HepG2 (cell line): ENCODE data around the gene POLN. TPM values are rescaled to one million over a fixed set of nuclear protein-coding genes. Genes with fewer than 3 reads are reported as not detected.

Experiments
- ATAC-seq: fragments of 200-7000 bp; cut with Tn5 transposase; 3 replicates; pipeline ENCODE4 v1.9.1; 2020; ENCODE audit warnings: mild to moderate bottlenecking, moderate library complexity
- BruUV-seq: library from RNA; stranded (reverse); fragments of 400-500 nt; replicated peaks from 2 replicates; lab custom pipeline; 2021; lab: Mats Ljungman, UMichigan
- CTCF ChIA-PET: fragments of 300-600 bp; formaldehyde crosslinking; extraction: SDS; loops from one replicate; lab custom pipeline; 2021; ENCODE audit warnings: low total read pairs, inconsistent platforms, low intra/inter-chr PET ratio; lab: Yijun Ruan, JAX
- POLR2A ChIA-PET: fragments of 350-600 bp; sonication (Branson Sonifier 250); formaldehyde crosslinking; loops from one replicate; lab custom pipeline; 2020; ENCODE audit warnings: antibody characterized with exemption, inconsistent platforms; lab: Yijun Ruan, JAX
- DNase-seq: peaks from one replicate; pipeline ENCODE4 v3.0.0-alpha.2; 2015; ENCODE audit warnings: low spot score
- FAIRE-seq: peaks from 3 replicates; lab custom pipeline; 2011; peaks lifted over from hg19 to GRCh38; lab: Jason Lieb, UNC
- H2AFZ ChIP-seq: one replicate; pipeline ENCODE4 v1.6.1; 2011; ENCODE audit warnings: low read length, inconsistent platforms
- H3K27ac ChIP-seq: fragments of 300-600 bp; 3 replicates; pipeline ENCODE4 v1.8.0; 2011; ENCODE audit warnings: mixed run types, mild to moderate bottlenecking, mixed read lengths, low read length, inconsistent platforms; ENCODE audit not compliant: insufficient read depth; ENCODE audit errors: extremely low read length
- H3K27me3 ChIP-seq, 2 experiments: fragments of 200-600 bp in 1 of 2; 2 replicates in 1 of 2; 3 replicates in 1 of 2; pipeline versions ENCODE4 v1.6.0 to v1.8.0; 2011; ENCODE audit warnings: low read length in 2 of 2, mild to moderate bottlenecking in 2 of 2, moderate library complexity in 2 of 2, inconsistent platforms in 1 of 2; ENCODE audit not compliant: insufficient read depth in 2 of 2, control insufficient read depth in 1 of 2
- H3K36me3 ChIP-seq, 2 experiments: fragments of 200-600 bp in 1 of 2; replicated peaks in 1 of 2; 2 replicates in 1 of 2; 3 replicates in 1 of 2; pipeline versions ENCODE4 v1.5.1 to v1.8.0; 2011; ENCODE audit warnings: low read length in 2 of 2, inconsistent platforms in 1 of 2; ENCODE audit not compliant: insufficient read depth in 2 of 2, control insufficient read depth in 1 of 2
- H3K4me1 ChIP-seq: 2 replicates; pipeline ENCODE4 v1.5.1; 2012; ENCODE audit warnings: low read length, inconsistent platforms; ENCODE audit not compliant: insufficient read depth
- H3K4me2 ChIP-seq: 2 replicates; pipeline ENCODE4 v1.6.0; 2011; ENCODE audit warnings: low read depth, low read length, inconsistent platforms
- H3K4me3 ChIP-seq, 3 experiments: fragments of 200-600 bp in 1 of 3; sonication (generic), shearing (Covaris generic) in 1 of 3; replicated peaks in 1 of 3; 2 replicates each; pipeline ENCODE4 v1.5.1; 2011 to 2016; ENCODE audit warnings: low read length in 3 of 3, inconsistent platforms in 2 of 3, low read depth in 2 of 3, mild to moderate bottlenecking in 2 of 3, control low read depth in 1 of 3, mixed read lengths in 1 of 3; ENCODE audit not compliant: insufficient read depth in 1 of 3
- H3K79me2 ChIP-seq: one replicate; pipeline ENCODE4 v1.6.1; 2011; ENCODE audit warnings: low read length, inconsistent platforms; ENCODE audit not compliant: insufficient read depth
- H3K9ac ChIP-seq: 2 replicates; pipeline ENCODE4 v1.6.0; 2011; ENCODE audit warnings: mild to moderate bottlenecking, low read depth, low read length, inconsistent platforms; ENCODE audit not compliant: insufficient read depth
- H3K9me3 ChIP-seq: 2 replicates; pipeline ENCODE4 v1.5.1; 2012; ENCODE audit warnings: mild to moderate bottlenecking, low read length
- H4K20me1 ChIP-seq: 2 replicates; pipeline ENCODE4 v1.6.0; 2011; ENCODE audit warnings: inconsistent platforms, mild to moderate bottlenecking, low read length, moderate library complexity; ENCODE audit not compliant: insufficient read depth
- FOXJ3 ChIP-seq: sonication (generic); formaldehyde crosslinking; IDR thresholded peaks from 2 replicates; pipeline ENCODE4 v1.4.0; 2020; ENCODE audit warnings: missing genetic modification reagents, mild to moderate bottlenecking, borderline replicate concordance
- GABPA ChIP-seq, 2 experiments: IDR thresholded peaks; 2 replicates each; pipeline ENCODE4 v1.6.1; 2011 to 2016; ENCODE audit warnings: low read depth in 2 of 2, low read length in 1 of 2, missing biosample characterization in 1 of 2, missing genetic modification characterization in 1 of 2
- KMT2A ChIP-seq: sonication (generic); formaldehyde crosslinking; IDR thresholded peaks from 2 replicates; pipeline ENCODE4 v1.4.0; 2020; ENCODE audit warnings: missing genetic modification reagents
- MNT ChIP-seq: fragments of 450-650 bp; IDR thresholded peaks from 2 replicates; pipeline ENCODE4 v1.6.1; 2016
- NFIC ChIP-seq: IDR thresholded peaks from 2 replicates; pipeline ENCODE4 v1.6.1; 2012; ENCODE audit warnings: mild to moderate bottlenecking, low read length, inconsistent platforms
- SCMH1 ChIP-seq: sonication (generic); formaldehyde crosslinking; IDR thresholded peaks from 2 replicates; pipeline ENCODE4 v1.9.0; 2021; ENCODE audit warnings: missing genetic modification reagents, mild to moderate bottlenecking, borderline replicate concordance
- STAT5B ChIP-seq: sonication (generic); formaldehyde crosslinking; IDR thresholded peaks from 2 replicates; pipeline ENCODE4 v1.4.0; 2020; ENCODE audit warnings: missing genetic modification reagents
- ZBTB1 ChIP-seq: sonication (generic); formaldehyde crosslinking; IDR thresholded peaks from 2 replicates; pipeline ENCODE4 v1.4.0; 2020; ENCODE audit warnings: missing genetic modification reagents, borderline replicate concordance
- ZBTB49 ChIP-seq: sonication (generic); formaldehyde crosslinking; IDR thresholded peaks from 2 replicates; pipeline ENCODE4 v1.4.0; 2020; ENCODE audit warnings: missing genetic modification reagents, borderline replicate concordance
- ZFX ChIP-seq: sonication (generic); formaldehyde crosslinking; IDR thresholded peaks from 2 replicates; pipeline ENCODE4 v1.4.0; 2020; ENCODE audit warnings: mild to moderate bottlenecking, low read depth, missing genetic modification reagents, moderate library complexity
- ZNF17 ChIP-seq: sonication (generic); formaldehyde crosslinking; IDR thresholded peaks from 2 replicates; pipeline ENCODE4 v1.5.0; 2020; ENCODE audit warnings: mild to moderate bottlenecking, missing genetic modification reagents
- ZNF331 ChIP-seq: sonication (generic); formaldehyde crosslinking; IDR thresholded peaks from 2 replicates; pipeline ENCODE4 v1.4.0; 2020; ENCODE audit warnings: missing genetic modification reagents
- WGBS: methylation state at CpG from one replicate; pipeline ENCODE4 v1.1.6; 2017; ENCODE audit warnings: low lambda C conversion rate; 5-methylcytosine and 5-hydroxymethylcytosine counted together
- in situ Hi-C: cut with HindIII; loops from 2 replicates; pipeline ENCODE4 v1.10.0; 2017; ENCODE audit warnings: low pct_unique_long_range_greater_than_20kb; ENCODE audit not compliant: extremely low pct_ligation_motif_present
- intact Hi-C: fragments of 100-400 bp; cut with micrococcal nuclease; formaldehyde crosslinking; loops from one replicate; pipeline ENCODE4 v1.10.0; 2022; ENCODE audit not compliant: unreplicated experiment
- polyA plus RNA-seq, 8 experiments: library from polyadenylated mRNA; depleted of rRNA in 3 of 8; stranded (reverse) in 7 of 8; unstranded in 1 of 8; fragments of >200 nt; fragmentation: Illumina TruSeq in 4 of 8; extraction: Trizol in 4 of 8; gene quantifications; 2 replicates each; pipeline versions ENCODE4 v1.2.1 to v1.2.3, GENCODE V29; 2011 to 2016; ENCODE audit warnings: low read depth in 4 of 8, missing spikeins in 1 of 8, mixed read lengths in 1 of 8; ENCODE audit not compliant: insufficient read depth in 1 of 8
- total RNA-seq, 5 experiments: library from RNA; depleted of rRNA; stranded (reverse); fragments of >200 nt; fragmentation: Illumina TruSeq; extraction: Trizol; gene quantifications; 2 replicates each; pipeline ENCODE4 v1.2.3, GENCODE V29; 2016; ENCODE audit warnings: low read depth in 1 of 5
- TF ChIP-seq, protein P1 (sequence below): sonication (generic); formaldehyde crosslinking; IDR thresholded peaks from 2 replicates; pipeline ENCODE4 v1.5.0; 2020; ENCODE audit warnings: mild to moderate bottlenecking, missing genetic modification reagents
- TF ChIP-seq, protein P2 (sequence below): sonication (generic); formaldehyde crosslinking; IDR thresholded peaks from 2 replicates; pipeline ENCODE4 v1.4.0; 2020; ENCODE audit warnings: mild to moderate bottlenecking, missing genetic modification reagents

POLN gene
- total and polyA plus RNA-seq, 2 of the 13 experiments (the other 11 are each of a cell fraction or from before 2014, with no cell fraction given), result 0.93 to 1.5 TPM

DNA sequence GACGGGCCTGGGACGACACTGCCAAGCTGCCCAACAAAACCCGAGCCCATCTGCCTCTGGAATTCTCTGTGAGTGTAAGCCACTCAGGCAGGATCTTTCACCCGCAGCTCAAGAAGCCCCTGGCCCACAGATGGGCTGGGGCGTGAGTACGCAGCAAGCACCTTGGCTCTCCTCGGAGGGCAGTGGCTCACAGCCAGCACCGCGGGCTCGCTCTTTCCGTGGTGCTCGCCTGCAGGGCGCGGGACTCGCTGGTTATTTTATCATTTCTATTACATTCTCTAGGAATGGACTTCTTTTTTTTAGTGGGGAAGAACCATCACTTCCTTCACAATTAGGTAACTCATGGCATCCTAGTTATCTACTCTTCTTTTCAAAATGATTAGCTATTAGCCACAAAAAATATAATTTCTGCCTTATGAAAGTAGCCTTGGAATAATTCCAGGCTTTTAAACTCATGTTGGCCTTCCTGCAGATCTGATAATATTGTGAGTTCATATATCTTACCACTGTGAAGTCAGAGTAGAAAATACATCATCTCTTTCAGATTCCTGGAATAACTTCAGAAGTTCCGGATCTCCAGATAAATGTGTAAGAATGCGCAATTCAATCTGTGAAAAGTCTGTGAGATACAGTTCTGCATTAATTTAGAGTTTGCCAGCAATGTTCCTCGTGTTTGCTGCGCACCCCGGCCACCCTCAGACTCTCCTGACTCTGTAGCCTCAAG is 114.2 kb downstream of the POLN start:
- H2AFZ ChIP-seq, result no peak overlapping the region
- H3K4me2 ChIP-seq, result no peak overlapping the region
- H3K4me3 ChIP-seq, result no peak overlapping the region
- peaks cover 13% of the 10 kb centered on the region for H3K9me3 ChIP-seq
- POLR2A ChIA-PET, result no interaction called here
- no peaks in the 10 kb centered on the region for H3K36me3 ChIP-seq
- H4K20me1 ChIP-seq, result no peaks in the 10 kb centered on the region
- H3K27ac ChIP-seq, result no peak overlapping the region
- no TSS peak for BruUV-seq
- CTCF ChIA-PET, result no interaction called here
- H3K79me2 ChIP-seq, result no peaks in the 10 kb centered on the region
- intact Hi-C loops, result no loop called here
- no peak for DNase-seq
- H3K27me3 ChIP-seq, result peaks cover 5 to 9% of the 10 kb centered on the region in 2 experiments; a peak in 4 of 5 replicates
- 0 out of 2 replicates have a peak, but pooled peaks cover 5% of the 10 kb centered on the region for H3K4me1 ChIP-seq
- in situ Hi-C loops, result no loop called here
- FAIRE-seq, result no peak
- H3K9ac ChIP-seq, result no peak overlapping the region
- 74% methylated on average over 17 of the region's 20 CpGs for whole genome bisulfite sequencing
- no peak for ATAC-seq
- TF ChIP-seq, protein P1, sequence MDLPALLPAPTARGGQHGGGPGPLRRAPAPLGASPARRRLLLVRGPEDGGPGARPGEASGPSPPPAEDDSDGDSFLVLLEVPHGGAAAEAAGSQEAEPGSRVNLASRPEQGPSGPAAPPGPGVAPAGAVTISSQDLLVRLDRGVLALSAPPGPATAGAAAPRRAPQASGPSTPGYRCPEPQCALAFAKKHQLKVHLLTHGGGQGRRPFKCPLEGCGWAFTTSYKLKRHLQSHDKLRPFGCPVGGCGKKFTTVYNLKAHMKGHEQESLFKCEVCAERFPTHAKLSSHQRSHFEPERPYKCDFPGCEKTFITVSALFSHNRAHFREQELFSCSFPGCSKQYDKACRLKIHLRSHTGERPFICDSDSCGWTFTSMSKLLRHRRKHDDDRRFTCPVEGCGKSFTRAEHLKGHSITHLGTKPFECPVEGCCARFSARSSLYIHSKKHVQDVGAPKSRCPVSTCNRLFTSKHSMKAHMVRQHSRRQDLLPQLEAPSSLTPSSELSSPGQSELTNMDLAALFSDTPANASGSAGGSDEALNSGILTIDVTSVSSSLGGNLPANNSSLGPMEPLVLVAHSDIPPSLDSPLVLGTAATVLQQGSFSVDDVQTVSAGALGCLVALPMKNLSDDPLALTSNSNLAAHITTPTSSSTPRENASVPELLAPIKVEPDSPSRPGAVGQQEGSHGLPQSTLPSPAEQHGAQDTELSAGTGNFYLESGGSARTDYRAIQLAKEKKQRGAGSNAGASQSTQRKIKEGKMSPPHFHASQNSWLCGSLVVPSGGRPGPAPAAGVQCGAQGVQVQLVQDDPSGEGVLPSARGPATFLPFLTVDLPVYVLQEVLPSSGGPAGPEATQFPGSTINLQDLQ, result no peak
- no peak for TF ChIP-seq KMT2A
- no peak for TF ChIP-seq ZFX
- no peak for TF ChIP-seq ZBTB1
- TF ChIP-seq NFIC, result no peak
- TF ChIP-seq FOXJ3 (CRISPR knock-in tag), result no peak
- TF ChIP-seq GABPA (IDR thresholded peaks at IDR 0.05; ENCODE audit: low read depth, low read length), result no peak
- no peak for TF ChIP-seq GABPA (CRISPR knock-in tag; IDR thresholded peaks at IDR 0.05; ENCODE audit: low read depth)
- TF ChIP-seq STAT5B (CRISPR knock-in tag), result no peak
- TF ChIP-seq, protein P2, sequence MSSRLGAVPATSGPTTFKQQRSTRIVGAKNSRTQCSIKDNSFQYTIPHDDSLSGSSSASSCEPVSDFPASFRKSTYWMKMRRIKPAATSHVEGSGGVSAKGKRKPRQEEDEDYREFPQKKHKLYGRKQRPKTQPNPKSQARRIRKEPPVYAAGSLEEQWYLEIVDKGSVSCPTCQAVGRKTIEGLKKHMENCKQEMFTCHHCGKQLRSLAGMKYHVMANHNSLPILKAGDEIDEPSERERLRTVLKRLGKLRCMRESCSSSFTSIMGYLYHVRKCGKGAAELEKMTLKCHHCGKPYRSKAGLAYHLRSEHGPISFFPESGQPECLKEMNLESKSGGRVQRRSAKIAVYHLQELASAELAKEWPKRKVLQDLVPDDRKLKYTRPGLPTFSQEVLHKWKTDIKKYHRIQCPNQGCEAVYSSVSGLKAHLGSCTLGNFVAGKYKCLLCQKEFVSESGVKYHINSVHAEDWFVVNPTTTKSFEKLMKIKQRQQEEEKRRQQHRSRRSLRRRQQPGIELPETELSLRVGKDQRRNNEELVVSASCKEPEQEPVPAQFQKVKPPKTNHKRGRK (CRISPR knock-in tag), result no peak
- no peak for TF ChIP-seq MNT
- TF ChIP-seq ZBTB49 (CRISPR knock-in tag), result no peak
- no peak for TF ChIP-seq ZNF331 (CRISPR knock-in tag)
- TF ChIP-seq ZNF17 (CRISPR knock-in tag), result no peak
- TF ChIP-seq SCMH1 (CRISPR knock-in tag), result no peak
